Effector memory CD4-positive, alpha-beta T cell (primary cell): ENCODE results near the gene DDX11.
"Not testable (repeated sequence)": the region's sequence is repeated elsewhere in the genome, so short reads cannot be mapped to it uniquely, and the experiment has no call there.

Experiments
- DNase-seq, 3 donors: peaks; one replicate each; pipeline ENCODE4 v3.0.0-alpha.2; 2020
- H3K27ac ChIP-seq: 2 replicates; pipeline ENCODE4 v1.7.0; 2013; ENCODE audit warnings: mild to moderate bottlenecking, low read length, moderate library complexity; ENCODE audit not compliant: insufficient read depth, poor library complexity, severe bottlenecking
- H3K27me3 ChIP-seq: replicated peaks from 2 replicates; pipeline ENCODE4 v1.7.0; 2013; ENCODE audit warnings: mild to moderate bottlenecking, low read length; ENCODE audit not compliant: insufficient read depth, control insufficient read depth, poor library complexity, severe bottlenecking
- H3K36me3 ChIP-seq: 2 replicates; pipeline ENCODE4 v1.7.0; 2013; ENCODE audit warnings: mild to moderate bottlenecking, low read length, moderate library complexity; ENCODE audit not compliant: control insufficient read depth, insufficient read depth
- H3K4me1 ChIP-seq: 2 replicates; pipeline ENCODE4 v1.7.0; 2013; ENCODE audit warnings: low read length, mild to moderate bottlenecking; ENCODE audit not compliant: control insufficient read depth, insufficient read depth, poor library complexity, severe bottlenecking
- H3K4me3 ChIP-seq: 2 replicates; pipeline ENCODE4 v1.7.0; 2013; ENCODE audit warnings: low read length, low read depth, mild to moderate bottlenecking; ENCODE audit not compliant: insufficient read depth, poor library complexity, severe bottlenecking
- H3K9me3 ChIP-seq: 2 replicates; pipeline ENCODE4 v1.7.0; 2013; ENCODE audit warnings: mild to moderate bottlenecking, low read length, moderate library complexity; ENCODE audit not compliant: control insufficient read depth

DDX11 gene

DNA sequence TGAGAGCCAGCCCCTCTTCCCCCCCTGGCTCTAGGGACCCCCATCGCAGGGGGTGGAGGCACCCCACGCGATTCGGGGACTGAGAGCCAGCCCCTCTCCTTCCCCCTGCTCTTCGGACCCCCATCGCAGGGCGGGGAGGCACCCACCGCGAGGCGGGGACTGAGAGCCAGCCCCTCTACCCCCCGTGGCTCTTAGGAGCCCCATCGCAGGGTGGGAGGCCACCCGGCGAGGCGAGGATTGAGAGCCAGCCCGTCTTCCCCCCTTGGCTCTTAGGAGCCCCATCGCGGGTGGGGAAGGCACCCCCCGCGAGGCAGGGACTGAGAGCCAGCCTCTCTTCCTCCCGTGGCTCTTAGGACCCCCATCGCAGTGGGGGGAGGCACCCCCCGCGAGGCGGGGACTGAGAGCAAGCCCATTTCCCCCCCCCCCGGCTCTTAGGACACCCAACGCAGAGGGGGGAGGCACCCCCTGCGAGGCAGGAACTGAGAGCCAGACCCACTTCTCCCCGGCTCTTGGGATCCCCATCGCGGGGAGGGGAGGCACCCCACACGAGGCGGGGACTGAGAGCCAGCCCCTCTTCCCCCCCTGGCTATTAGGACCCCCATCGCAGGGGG lies 45.6 kb downstream of the DDX11 start:
- Histone ChIP-seq H3K9me3 (no peaks in the 10 kb centered on the region), H3K4me1 (peaks cover 24% of the 10 kb centered on the region), H3K36me3 (no peaks in the 10 kb centered on the region), H3K27me3 (peaks cover 25% of the 10 kb centered on the region), H3K27ac (no peak overlapping the region), H3K4me3 (peak overlapping the region; percentile 66)
- no peak for DNase-seq

DNA sequence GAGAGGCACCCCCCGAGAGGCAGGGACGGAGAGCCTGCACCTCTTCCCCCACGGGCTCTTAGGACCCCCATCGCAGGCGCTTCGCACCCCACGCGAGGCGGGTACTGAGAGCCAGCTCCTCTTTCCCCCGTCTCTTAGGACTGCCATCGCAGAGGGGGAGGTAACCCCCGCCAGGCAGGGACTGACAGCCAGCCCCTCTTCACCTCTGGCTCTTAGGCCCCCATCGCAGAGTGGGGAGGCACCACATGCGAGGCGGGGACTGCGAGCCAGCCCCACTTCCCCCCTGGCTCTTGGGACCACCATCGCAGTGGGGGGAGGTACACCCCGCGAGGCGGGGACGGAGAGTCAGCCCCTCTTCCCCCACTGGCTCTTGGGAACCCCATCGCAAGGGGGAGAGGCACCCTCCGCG lies 46.1 kb downstream of the DDX11 start:
- Histone ChIP-seq H3K9me3 (no peaks in the 10 kb centered on the region), H3K36me3 (no peaks in the 10 kb centered on the region), H3K4me3 (peak overlapping the region; percentile 66), H3K4me1 (peaks cover 24% of the 10 kb centered on the region), H3K27me3 (peaks cover 25% of the 10 kb centered on the region), H3K27ac (no peak overlapping the region)
- DNase-seq, result no peak

DNA sequence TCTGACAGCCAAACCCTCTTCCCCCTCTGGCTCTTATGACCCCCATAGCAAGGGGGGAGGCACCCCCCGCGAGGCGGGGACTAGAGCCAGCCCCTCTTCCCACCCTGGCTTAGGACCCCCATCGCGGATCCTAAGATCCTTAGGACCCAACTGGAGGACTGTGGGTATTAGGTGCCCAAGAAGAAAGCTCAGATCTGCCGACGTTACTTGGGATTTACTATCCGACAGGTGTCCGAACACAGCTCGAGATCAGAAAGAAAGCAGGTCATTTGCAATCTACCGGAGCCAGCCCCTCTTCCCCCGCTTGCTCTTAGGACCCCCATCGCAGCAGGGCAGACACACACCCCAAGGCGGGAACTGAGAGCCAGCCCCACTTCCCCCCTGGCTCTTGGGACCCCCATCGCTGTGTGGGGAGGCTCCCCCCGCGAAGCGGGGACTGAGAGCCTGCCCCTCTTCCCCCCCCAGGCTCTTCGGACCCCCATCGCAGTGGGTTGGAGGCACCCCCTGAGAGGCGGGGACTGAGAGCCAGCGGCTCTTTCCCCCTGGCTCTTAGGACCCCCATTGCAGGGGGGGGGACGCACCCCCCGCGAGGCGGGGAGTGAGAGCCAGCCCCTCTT lies 46.8 kb downstream of the DDX11 start:
- peaks cover 24% of the 10 kb centered on the region for H3K4me1 ChIP-seq
- peaks cover 25% of the 10 kb centered on the region for H3K27me3 ChIP-seq
- DNase-seq, result no peak
- H3K4me3 ChIP-seq, result no peak overlapping the region
- no peaks in the 10 kb centered on the region for H3K9me3 ChIP-seq
- H3K36me3 ChIP-seq, result no peaks in the 10 kb centered on the region
- no peak overlapping the region for H3K27ac ChIP-seq

DNA sequence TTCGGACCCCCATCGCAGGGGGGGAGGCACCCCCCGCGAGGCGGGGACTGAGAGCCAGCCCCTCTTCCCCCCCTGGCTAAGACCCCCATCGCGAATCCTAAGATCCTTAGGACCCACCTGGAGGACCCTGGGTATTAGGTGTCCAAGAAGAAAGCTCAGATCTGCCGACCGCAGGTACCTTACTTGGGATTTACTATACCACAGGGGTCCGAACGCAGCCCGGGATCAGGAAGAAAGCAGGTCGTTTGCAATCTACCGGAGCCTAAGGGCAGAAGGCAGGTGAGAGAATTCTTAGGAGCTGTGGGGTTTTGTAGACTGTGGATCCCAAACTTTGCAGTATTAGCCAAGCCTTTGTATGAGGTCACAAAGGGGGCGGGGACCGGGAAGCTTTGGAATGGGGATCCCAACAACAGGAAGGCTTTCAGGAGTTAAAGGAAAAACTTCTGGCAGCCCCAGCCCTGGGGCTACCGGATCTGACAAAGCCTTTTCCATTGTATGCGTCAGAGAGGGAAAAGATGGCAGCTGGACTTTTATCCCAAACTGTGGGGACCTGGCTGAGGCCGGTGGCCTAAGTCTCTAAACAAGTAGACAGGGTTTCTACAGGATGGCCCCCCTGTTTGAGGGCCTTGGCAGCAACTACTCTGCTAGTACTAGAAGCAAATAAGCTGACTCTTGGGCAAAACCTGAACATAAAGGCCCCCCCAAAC lies 47.5 kb downstream of the DDX11 start:
- H3K27ac ChIP-seq, H3K9me3 ChIP-seq, DNase-seq, H3K36me3 ChIP-seq, H3K4me3 ChIP-seq: not testable (repeated sequence)
- Histone ChIP-seq H3K27me3 (peaks cover 25% of the 10 kb centered on the region), H3K4me1 (peaks cover 24% of the 10 kb centered on the region)

DNA sequence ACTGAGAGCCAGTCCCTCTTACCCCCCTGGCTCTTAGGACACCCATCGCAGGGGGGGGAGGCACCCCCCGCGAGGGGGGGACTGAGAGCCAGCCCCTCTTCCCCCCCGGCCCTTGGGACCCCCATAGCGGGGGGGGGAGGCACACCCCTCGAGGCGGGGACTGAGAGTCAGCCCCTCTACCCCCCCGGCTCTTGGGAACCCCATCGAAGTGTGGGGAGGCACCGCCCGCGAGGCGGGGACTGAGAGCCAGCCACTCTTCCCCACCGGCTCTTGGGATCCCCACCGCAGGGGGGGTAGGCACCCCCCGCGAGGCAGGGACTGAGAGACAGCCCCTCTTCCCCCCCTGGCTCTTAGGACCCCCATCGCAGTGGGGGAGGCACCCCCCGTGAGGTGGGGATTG lies 48.8 kb downstream of the DDX11 start:
- Histone ChIP-seq H3K4me1 (peaks cover 20% of the 10 kb centered on the region), H3K36me3 (no peaks in the 10 kb centered on the region), H3K4me3 (no peak overlapping the region), H3K9me3 (no peaks in the 10 kb centered on the region), H3K27ac (no peak overlapping the region), H3K27me3 (peaks cover 20% of the 10 kb centered on the region)
- no peak for DNase-seq

DNA sequence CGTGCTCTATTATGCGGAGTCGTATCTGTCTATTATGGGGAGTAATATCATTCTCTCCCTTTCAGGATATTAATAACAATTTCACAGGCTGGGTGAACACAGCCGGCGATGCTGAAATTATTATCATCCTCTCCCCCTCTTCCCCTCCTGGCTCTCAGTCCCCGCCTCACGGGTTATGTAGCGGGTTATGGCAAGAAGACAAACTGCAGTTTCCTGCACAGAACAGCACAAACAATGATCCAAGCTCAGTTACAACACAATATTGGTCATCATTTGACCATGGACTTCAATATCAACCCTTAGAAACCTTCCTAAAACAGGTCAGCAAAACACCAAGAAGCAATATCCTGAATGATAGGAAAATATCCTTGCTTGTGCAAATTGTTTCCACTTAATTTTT lies 50.5 kb downstream of the DDX11 start:
- not testable (repeated sequence) for H3K36me3 ChIP-seq, H3K9me3 ChIP-seq, H3K27me3 ChIP-seq, DNase-seq, H3K27ac ChIP-seq, H3K4me3 ChIP-seq, H3K4me1 ChIP-seq

DNA sequence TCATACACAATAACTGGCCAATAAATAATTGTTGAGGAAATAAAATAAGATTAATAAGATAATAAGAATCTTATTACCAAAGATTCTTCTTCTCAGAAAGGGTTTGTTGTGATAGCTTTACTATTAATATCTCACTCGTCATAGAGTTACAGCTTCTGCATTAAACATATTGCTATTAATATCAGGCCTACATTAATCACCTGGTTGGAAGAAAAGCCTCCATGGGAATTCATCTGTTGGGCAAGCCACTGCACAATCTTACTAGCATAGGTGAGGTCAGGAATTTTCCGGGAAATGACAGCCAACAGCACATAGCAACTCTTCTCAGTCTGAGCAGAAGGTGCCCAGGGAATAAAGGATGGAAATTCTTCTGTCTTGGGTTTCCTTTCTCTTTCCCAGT lies 51.5 kb downstream of the DDX11 start:
- not testable (repeated sequence) for H3K27ac ChIP-seq, H3K4me3 ChIP-seq, DNase-seq, H3K9me3 ChIP-seq, H3K27me3 ChIP-seq, H3K4me1 ChIP-seq, H3K36me3 ChIP-seq

DNA sequence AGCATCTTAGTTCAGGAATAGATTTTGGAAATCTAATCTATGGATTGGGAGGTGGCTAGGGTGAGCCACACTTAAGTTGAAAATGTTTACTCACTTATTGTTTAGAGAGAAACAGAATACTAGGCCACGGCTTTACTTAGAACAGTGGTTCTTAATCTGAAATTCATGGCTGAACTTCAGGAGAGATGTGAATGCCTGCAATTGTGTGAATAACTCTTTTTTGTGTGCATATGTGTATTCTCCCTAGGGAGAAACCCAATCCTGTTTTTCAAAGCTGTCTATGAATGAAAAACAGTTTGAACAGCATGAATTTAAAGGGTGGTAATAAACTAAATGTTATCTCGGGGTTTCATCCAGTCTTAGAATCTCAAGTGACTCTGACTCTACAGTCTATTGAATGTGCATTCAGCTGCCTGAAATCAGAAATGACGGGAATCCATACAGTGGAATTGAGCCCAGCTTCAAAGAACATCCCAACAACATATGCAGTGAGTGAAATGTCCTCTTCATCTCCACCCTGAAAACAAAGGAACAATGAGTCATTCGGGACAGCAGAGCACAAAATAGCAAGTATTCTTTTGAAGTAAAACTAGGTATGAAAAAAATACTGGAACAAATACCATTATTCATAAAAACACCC lies 53.7 kb downstream of the DDX11 start:
- not testable (repeated sequence) for H3K27ac ChIP-seq, H3K27me3 ChIP-seq, H3K4me3 ChIP-seq, H3K36me3 ChIP-seq, H3K9me3 ChIP-seq, H3K4me1 ChIP-seq, DNase-seq

DNA sequence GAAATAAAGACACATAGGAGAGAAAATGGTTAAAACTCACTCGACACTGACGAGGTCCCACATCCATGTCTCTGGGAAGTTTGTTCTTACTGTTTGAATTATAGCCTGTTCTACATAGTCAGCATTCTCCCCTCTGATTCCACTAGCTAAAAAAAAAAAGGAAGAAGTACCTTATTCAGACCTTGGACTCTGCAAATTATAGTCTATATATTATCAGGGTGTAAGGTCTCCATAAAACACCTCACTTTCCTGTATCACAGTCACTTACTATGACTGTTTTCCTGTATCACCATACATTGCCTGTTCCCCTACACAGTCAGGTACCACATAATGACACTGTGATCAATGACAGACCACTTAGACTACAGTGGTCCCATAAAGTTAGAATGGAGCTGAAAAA lies 62.9 kb downstream of the DDX11 start:
- not testable (repeated sequence) for H3K4me3 ChIP-seq, DNase-seq, H3K36me3 ChIP-seq, H3K4me1 ChIP-seq, H3K9me3 ChIP-seq, H3K27ac ChIP-seq, H3K27me3 ChIP-seq

DNA sequence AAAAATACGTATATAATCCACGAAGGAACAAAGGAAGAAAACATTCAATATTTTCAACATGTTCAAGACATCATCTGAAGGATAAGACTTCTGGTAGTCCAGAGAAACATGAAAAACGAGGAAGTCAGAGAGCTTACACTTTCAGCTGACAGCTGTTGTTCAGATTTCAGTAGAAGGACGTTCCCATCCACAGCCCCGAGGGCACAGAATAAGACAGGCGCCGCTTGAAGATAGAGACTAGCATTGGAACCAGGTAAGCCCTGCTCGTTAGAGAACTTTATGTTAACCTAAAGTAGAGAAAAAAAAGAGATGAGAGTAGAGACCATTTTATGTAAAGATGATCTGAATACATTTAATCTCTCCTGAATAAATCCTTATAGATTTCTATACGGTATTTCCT lies 71.1 kb downstream of the DDX11 start:
- not testable (repeated sequence) for H3K4me1 ChIP-seq, H3K27me3 ChIP-seq, H3K9me3 ChIP-seq, DNase-seq, H3K4me3 ChIP-seq, H3K36me3 ChIP-seq, H3K27ac ChIP-seq
